ENCODE results near the gene ENTHD1.

The ENTHD1 gene

GRCh38 chr22:39898997-39899396 is 5.4 kb upstream of the ENTHD1 start:
- no peak overlapping the region for H3K27ac ChIP-seq (ENCODE audit: low read length)
- H3K4me2 ChIP-seq (ENCODE audit: low read depth, low read length), result no peak overlapping the region
- TF ChIP-seq CTCF (IDR thresholded peaks at IDR 0.05; ENCODE audit: low read length) (no peak), EZH2 (optimal IDR thresholded peaks at IDR 0.05; ENCODE audit: low read depth, low read length) (no peak), EZH2phosphoT487 (IDR thresholded peaks at IDR 0.05; ENCODE audit: low read length) (no peak)

GRCh38 chr22:39897841-39898240 is 4.3 kb upstream of the ENTHD1 start:
- H3K9me2 ChIP-seq (replicated peaks; ENCODE audit: insufficient read depth, low read length), result no peaks in the 10 kb centered on the region
- H3K9me3 ChIP-seq (replicated peaks; ENCODE audit: insufficient read depth, low read length), result no peaks in the 10 kb centered on the region
- no peak overlapping the region for H2AFZ ChIP-seq (ENCODE audit: low read length)
- no peak overlapping the region for H3K4me3 ChIP-seq (ENCODE audit: low read length)
- H3K79me2 ChIP-seq (ENCODE audit: low read length), result no peaks in the 10 kb centered on the region
- H3K4me1 ChIP-seq (ENCODE audit: low read length), result peaks cover 16% of the 10 kb centered on the region
- no peaks in the 10 kb centered on the region for H3K36me3 ChIP-seq (replicated peaks; ENCODE audit: insufficient read depth, low read length)
- TF ChIP-seq EZH2phosphoT487 (IDR thresholded peaks at IDR 0.05; ENCODE audit: low read length) (no peak), EZH2 (optimal IDR thresholded peaks at IDR 0.05; ENCODE audit: low read depth, low read length) (no peak), CTCF (IDR thresholded peaks at IDR 0.05; ENCODE audit: low read length) (no peak)
- no peaks in the 10 kb centered on the region for H4K20me1 ChIP-seq (ENCODE audit: insufficient read depth, low read length)
- peaks cover 8% of the 10 kb centered on the region; the same call in 1 of the 2 replicates for H3F3A ChIP-seq (ENCODE audit: insufficient read depth, low read length)
- no peaks in the 10 kb centered on the region for H3K27me3 ChIP-seq (replicated peaks; ENCODE audit: insufficient read depth, low read length)
- DNase-seq, result no peak
- no peak overlapping the region for H3K27ac ChIP-seq (ENCODE audit: low read length)
- H3K4me2 ChIP-seq (ENCODE audit: low read depth, low read length), result no peak overlapping the region
- no peak overlapping the region for H3K9ac ChIP-seq (ENCODE audit: low read length)

More at GRCh38 chr22:39898997-39899396, 5.4 kb upstream of the ENTHD1 start:
- Histone ChIP-seq H3K9ac (ENCODE audit: low read length) (no peak overlapping the region), H3K27me3 (replicated peaks; ENCODE audit: insufficient read depth, low read length) (no peaks in the 10 kb centered on the region), H3K9me3 (replicated peaks; ENCODE audit: insufficient read depth, low read length) (no peaks in the 10 kb centered on the region), H2AFZ (ENCODE audit: low read length) (no peak overlapping the region), H3K9me2 (replicated peaks; ENCODE audit: insufficient read depth, low read length) (no peaks in the 10 kb centered on the region), H4K20me1 (ENCODE audit: insufficient read depth, low read length) (no peaks in the 10 kb centered on the region), H3K36me3 (replicated peaks; ENCODE audit: insufficient read depth, low read length) (no peaks in the 10 kb centered on the region), H3K79me2 (ENCODE audit: low read length) (no peaks in the 10 kb centered on the region), H3F3A (ENCODE audit: insufficient read depth, low read length) (peaks cover 8% of the 10 kb centered on the region; the same call in 1 of the 2 replicates), H3K4me1 (ENCODE audit: low read length) (peaks cover 16% of the 10 kb centered on the region), H3K4me3 (ENCODE audit: low read length) (no peak overlapping the region)
- no peak for DNase-seq

- H3F3A ChIP-seq (ENCODE audit: insufficient read depth, low read length), result peaks cover 8% of the 10 kb centered on the region; the same call in 1 of the 2 replicates
- H3K4me2 ChIP-seq (ENCODE audit: low read depth, low read length), result no peak overlapping the region
- no peaks in the 10 kb centered on the region for H3K9me2 ChIP-seq (replicated peaks; ENCODE audit: insufficient read depth, low read length)
- H3K9me3 ChIP-seq (replicated peaks; ENCODE audit: insufficient read depth, low read length), result no peaks in the 10 kb centered on the region
- H2AFZ ChIP-seq (ENCODE audit: low read length), result no peak overlapping the region
- no peaks in the 10 kb centered on the region for H3K27me3 ChIP-seq (replicated peaks; ENCODE audit: insufficient read depth, low read length)
- no peak overlapping the region for H3K4me3 ChIP-seq (ENCODE audit: low read length)
- H3K36me3 ChIP-seq (replicated peaks; ENCODE audit: insufficient read depth, low read length), result no peaks in the 10 kb centered on the region
- no peaks in the 10 kb centered on the region for H4K20me1 ChIP-seq (ENCODE audit: insufficient read depth, low read length)
- H3K27ac ChIP-seq (ENCODE audit: low read length), result no peak overlapping the region
- no peaks in the 10 kb centered on the region for H3K79me2 ChIP-seq (ENCODE audit: low read length)
- no peak overlapping the region for H3K9ac ChIP-seq (ENCODE audit: low read length)
- H3K4me1 ChIP-seq (ENCODE audit: low read length), result peaks cover 14% of the 10 kb centered on the region
- TF ChIP-seq EZH2 (optimal IDR thresholded peaks at IDR 0.05; ENCODE audit: low read depth, low read length), result no peak
- TF ChIP-seq CTCF (IDR thresholded peaks at IDR 0.05; ENCODE audit: low read length), result no peak
- TF ChIP-seq EZH2phosphoT487 (IDR thresholded peaks at IDR 0.05; ENCODE audit: low read length), result no peak
- no peak for DNase-seq
Measured at GRCh38 chr22:39896313-39896996, 2.9 kb upstream of the ENTHD1 start.
